ENCODE data around the gene CRCP. TPM values are rescaled to one million over a fixed set of nuclear protein-coding genes. Genes with fewer than 3 reads are reported as not detected.
A peak's percentile ranks its signal among the peaks of the same experiment; 100 is the strongest.

The CRCP gene
- total RNA-seq, 1 donor from 2014 or later = 26.8 TPM

- peak; percentile 53 for DNase-seq (ENCODE audit: low read depth)
- H3K9me3 ChIP-seq (ENCODE audit: insufficient read depth, low read depth, low read length) = no peaks in the 10 kb centered on the region
- Mint-ChIP-seq H3K4me1 (ENCODE audit: low read depth, unreplicated experiment) (peaks cover 12% of the 10 kb centered on the region), H3K36me3 (ENCODE audit: low read depth, unreplicated experiment) (peaks cover 19% of the 10 kb centered on the region), H3K27me3 (ENCODE audit: low read depth, unreplicated experiment) (no peaks in the 10 kb centered on the region), H3K4me3 (ENCODE audit: unreplicated experiment) (no peak overlapping the region), H3K27ac (ENCODE audit: unreplicated experiment) (peak overlapping the region; percentile 42), H3K9me3 (ENCODE audit: unreplicated experiment) (no peaks in the 10 kb centered on the region)
- FAIRE-seq = no peak
- no peak overlapping the region for H2AFZ ChIP-seq (ENCODE audit: low read depth, low read length)
- peaks cover 21% of the 10 kb centered on the region for H4K20me1 ChIP-seq (ENCODE audit: insufficient read depth, low read length)
- peaks cover 22% of the 10 kb centered on the region for H3K79me2 ChIP-seq (ENCODE audit: insufficient read depth, low read length)
- no peak overlapping the region for H3K4me3 ChIP-seq (ENCODE audit: insufficient read depth, low read depth, low read length)
- H3K4me1 ChIP-seq (ENCODE audit: insufficient read depth, low read length) = peaks cover 14% of the 10 kb centered on the region
- H3K4me2 ChIP-seq (ENCODE audit: low read length) = peak overlapping the region; percentile 11
- no peaks in the 10 kb centered on the region for H3K27me3 ChIP-seq (ENCODE audit: insufficient read depth, low read length)
- peak overlapping the region; percentile 56 for H3K27ac ChIP-seq (ENCODE audit: low read depth, low read length)
- H3K36me3 ChIP-seq (ENCODE audit: insufficient read depth, low read length) = peaks cover 28% of the 10 kb centered on the region
- TF ChIP-seq EZH2 (IDR thresholded peaks at IDR 0.05; ENCODE audit: insufficient read depth, low read length) (no peak), CTCF (IDR thresholded peaks at IDR 0.05; ENCODE audit: insufficient read depth, low read depth, low read length) (no peak)
- H3K9ac ChIP-seq (ENCODE audit: low read length) = peak overlapping the region; percentile 41
Observed at GRCh38 chr7:66138994-66139752, 24.5 kb downstream of the CRCP start.

- Mint-ChIP-seq H3K4me3 (ENCODE audit: unreplicated experiment) (no peak overlapping the region), H3K4me1 (ENCODE audit: low read depth, unreplicated experiment) (peaks cover 12% of the 10 kb centered on the region), H3K9me3 (ENCODE audit: unreplicated experiment) (no peaks in the 10 kb centered on the region), H3K27ac (ENCODE audit: unreplicated experiment) (no peak overlapping the region), H3K36me3 (ENCODE audit: low read depth, unreplicated experiment) (peaks cover 19% of the 10 kb centered on the region), H3K27me3 (ENCODE audit: low read depth, unreplicated experiment) (no peaks in the 10 kb centered on the region)
- peak overlapping the region; percentile 21 for H3K27ac ChIP-seq (ENCODE audit: low read depth, low read length)
- DNase-seq (ENCODE audit: low read depth) (peak; percentile 77), FAIRE-seq (no peak)
- H3K27me3 ChIP-seq (ENCODE audit: insufficient read depth, low read length) = no peaks in the 10 kb centered on the region
- no peak overlapping the region for H2AFZ ChIP-seq (ENCODE audit: low read depth, low read length)
- H4K20me1 ChIP-seq (ENCODE audit: insufficient read depth, low read length) = peaks cover 21% of the 10 kb centered on the region
- H3K4me2 ChIP-seq (ENCODE audit: low read length) = no peak overlapping the region
- peaks cover 22% of the 10 kb centered on the region for H3K79me2 ChIP-seq (ENCODE audit: insufficient read depth, low read length)
- no peak overlapping the region for H3K9ac ChIP-seq (ENCODE audit: low read length)
- TF ChIP-seq EZH2 (IDR thresholded peaks at IDR 0.05; ENCODE audit: insufficient read depth, low read length) (no peak), CTCF (IDR thresholded peaks at IDR 0.05; ENCODE audit: insufficient read depth, low read depth, low read length) (peak; percentile 44)
- peaks cover 14% of the 10 kb centered on the region for H3K4me1 ChIP-seq (ENCODE audit: insufficient read depth, low read length)
- no peak overlapping the region for H3K4me3 ChIP-seq (ENCODE audit: insufficient read depth, low read depth, low read length)
- no peaks in the 10 kb centered on the region for H3K9me3 ChIP-seq (ENCODE audit: insufficient read depth, low read depth, low read length)
- H3K36me3 ChIP-seq (ENCODE audit: insufficient read depth, low read length) = peaks cover 18% of the 10 kb centered on the region
Observed at GRCh38 chr7:66140924-66141323, 26.3 kb downstream of the CRCP start.

- no peak overlapping the region for H3K9ac ChIP-seq (ENCODE audit: low read length)
- no peak for TF ChIP-seq EZH2 (IDR thresholded peaks at IDR 0.05; ENCODE audit: insufficient read depth, low read length)
- TF ChIP-seq CTCF (IDR thresholded peaks at IDR 0.05; ENCODE audit: insufficient read depth, low read depth, low read length) = no peak
- peaks cover 23% of the 10 kb centered on the region for H3K36me3 Mint-ChIP-seq (ENCODE audit: low read depth, unreplicated experiment)
- DNase-seq (ENCODE audit: low read depth) = no peak
- H3K27ac Mint-ChIP-seq (ENCODE audit: unreplicated experiment) = no peak overlapping the region
- H3K4me3 Mint-ChIP-seq (ENCODE audit: unreplicated experiment) = no peak overlapping the region
- peaks cover 14% of the 10 kb centered on the region for H3K4me1 ChIP-seq (ENCODE audit: insufficient read depth, low read length)
- peaks cover 18% of the 10 kb centered on the region for H4K20me1 ChIP-seq (ENCODE audit: insufficient read depth, low read length)
- peaks cover 12% of the 10 kb centered on the region for H3K4me1 Mint-ChIP-seq (ENCODE audit: low read depth, unreplicated experiment)
- H3K36me3 ChIP-seq (ENCODE audit: insufficient read depth, low read length) = peaks cover 13% of the 10 kb centered on the region
- H3K4me2 ChIP-seq (ENCODE audit: low read length) = no peak overlapping the region
- no peak overlapping the region for H3K27ac ChIP-seq (ENCODE audit: low read depth, low read length)
- no peaks in the 10 kb centered on the region for H3K9me3 ChIP-seq (ENCODE audit: insufficient read depth, low read depth, low read length)
- H3K9me3 Mint-ChIP-seq (ENCODE audit: unreplicated experiment) = no peaks in the 10 kb centered on the region
- FAIRE-seq = no peak
- no peaks in the 10 kb centered on the region for H3K27me3 Mint-ChIP-seq (ENCODE audit: low read depth, unreplicated experiment)
- no peak overlapping the region for H2AFZ ChIP-seq (ENCODE audit: low read depth, low read length)
- no peaks in the 10 kb centered on the region for H3K27me3 ChIP-seq (ENCODE audit: insufficient read depth, low read length)
- peaks cover 19% of the 10 kb centered on the region for H3K79me2 ChIP-seq (ENCODE audit: insufficient read depth, low read length)
- no peak overlapping the region for H3K4me3 ChIP-seq (ENCODE audit: insufficient read depth, low read depth, low read length)
Observed at GRCh38 chr7:66142334-66142733, 27.7 kb downstream of the CRCP start.

Measured in astrocyte (in vitro differentiated cells and primary cell).